Smooth muscle cell (in vitro differentiated cells): ENCODE results near the gene NPW. TPM values are rescaled to one million over a fixed set of nuclear protein-coding genes. Genes with fewer than 3 reads are reported as not detected.

Experiments
- DNase-seq: peaks from one replicate; lab custom pipeline; 2025; ENCODE audit not compliant: unreplicated experiment; lab: John Stamatoyannopoulos, UW
- H2AFZ ChIP-seq: fragments of 200-600 bp; sonication (generic); 2 replicates; pipeline ENCODE4 v1.6.0; 2016; ENCODE audit warnings: antibody characterized with exemption, low read depth, mild to moderate bottlenecking
- H3F3A ChIP-seq: fragments of 200-600 bp; sonication (generic); 2 replicates; pipeline ENCODE4 v1.6.0; 2017; ENCODE audit warnings: antibody characterized with exemption, low read depth
- H3K27ac ChIP-seq: fragments of 200-600 bp; sonication (generic); 2 replicates; pipeline ENCODE4 v1.5.1; 2016; ENCODE audit warnings: low read depth, mild to moderate bottlenecking
- H3K27me3 ChIP-seq: fragments of 200-600 bp; sonication (generic); 2 replicates; pipeline ENCODE4 v1.6.1; 2016; ENCODE audit warnings: low read depth, mild to moderate bottlenecking
- H3K36me3 ChIP-seq: fragments of 200-600 bp; sonication (generic); 2 replicates; pipeline ENCODE4 v1.5.1; 2016; ENCODE audit warnings: low read depth
- H3K4me1 ChIP-seq: fragments of 200-600 bp; sonication (generic); 2 replicates; pipeline ENCODE4 v1.5.1; 2016; ENCODE audit warnings: low read depth
- H3K4me2 ChIP-seq: fragments of 200-600 bp; sonication (generic); 2 replicates; pipeline ENCODE4 v1.6.0; 2016; ENCODE audit warnings: mild to moderate bottlenecking
- H3K4me3 ChIP-seq: fragments of 200-600 bp; sonication (generic); 2 replicates; pipeline ENCODE4 v1.5.1; 2016; ENCODE audit warnings: mild to moderate bottlenecking
- H3K79me2 ChIP-seq: fragments of 200-600 bp; sonication (generic); 2 replicates; pipeline ENCODE4 v1.6.0; 2016; ENCODE audit warnings: low read depth, mild to moderate bottlenecking
- H3K9ac ChIP-seq: fragments of 200-600 bp; sonication (generic); 2 replicates; pipeline ENCODE4 v1.6.0; 2016; ENCODE audit warnings: low read depth
- H3K9me3 ChIP-seq: fragments of 200-600 bp; sonication (generic); replicated peaks from 2 replicates; pipeline ENCODE4 v1.5.1; 2016; ENCODE audit warnings: low read depth
- H4K20me1 ChIP-seq: fragments of 200-600 bp; sonication (generic); 2 replicates; pipeline ENCODE4 v1.6.0; 2016; ENCODE audit warnings: low read depth
- WGBS: methylation state at CpG from one replicate; pipeline ENCODE4 v1.1.7; 2016; ENCODE audit warnings: low lambda C conversion rate; 5-methylcytosine and 5-hydroxymethylcytosine counted together
- polyA plus RNA-seq: library from polyadenylated mRNA; unstranded; fragments of >200 nt; fragmentation: Nextera tagmentation; extraction: Ambion mirVana; gene quantifications from 2 replicates; pipeline ENCODE4 v1.2.1, GENCODE V29; 2016
- total RNA-seq: library from RNA; depleted of rRNA; stranded (reverse); fragments of >200 nt; gene quantifications from 2 replicates; pipeline ENCODE4 v1.2.3, GENCODE V29; 2014
- TF ChIP-seq, protein P1 (sequence below): fragments of 200-600 bp; sonication (generic); IDR thresholded peaks from 2 replicates; pipeline ENCODE4 v1.5.1; 2017; ENCODE audit warnings: borderline replicate concordance, mild to moderate bottlenecking, antibody characterized with exemption; ENCODE audit not compliant: insufficient read depth, poor library complexity, severe bottlenecking

Gene NPW
- total and polyA plus RNA-seq, 2 experiments from 2014 or later = 13.1 to 185 TPM

DNA sequence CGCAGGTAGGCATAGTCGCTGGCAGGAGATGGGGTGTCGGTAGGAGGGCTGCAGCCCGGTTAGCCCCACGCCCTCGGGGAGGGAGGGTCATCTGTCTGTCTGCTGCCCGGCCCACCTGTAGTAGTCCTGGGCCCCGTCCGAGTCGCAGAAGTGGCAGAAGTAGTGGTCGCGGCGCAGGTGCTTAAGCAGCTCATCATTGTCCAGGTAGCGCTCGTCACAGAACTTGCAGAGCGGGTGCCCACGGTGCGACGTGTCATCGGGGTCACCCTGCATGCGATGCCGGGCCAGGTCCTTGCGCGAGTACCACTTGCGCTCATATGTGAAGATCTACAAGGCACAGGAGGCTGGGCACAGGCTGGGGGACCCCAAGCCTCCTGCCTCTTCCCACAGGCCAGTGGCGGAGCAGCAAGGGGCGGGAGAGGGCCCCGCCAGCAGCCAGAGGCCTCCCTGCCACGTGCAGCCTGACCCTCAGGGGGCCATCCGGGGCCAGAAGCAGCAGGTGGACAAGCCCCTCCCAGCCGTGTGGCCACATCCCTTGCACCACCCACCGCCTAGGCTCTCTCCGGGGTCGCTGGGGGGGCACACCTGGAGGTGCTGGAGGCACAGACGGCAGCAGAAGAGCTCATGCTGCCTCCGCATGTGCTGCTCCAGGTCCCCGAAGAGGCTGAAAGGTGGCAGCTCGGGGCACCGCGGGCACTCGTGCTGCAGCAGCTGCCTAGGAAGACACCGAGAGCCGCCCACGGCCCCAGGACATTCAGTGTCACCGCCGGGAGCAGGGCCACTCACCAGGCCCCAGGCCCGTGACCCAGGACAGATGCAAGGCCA lies 17.0 kb upstream of the NPW start:
- Histone ChIP-seq H3K4me2 (no peak overlapping the region), H3K4me1 (peaks cover 7% of the 10 kb centered on the region), H3K79me2 (peaks cover 48% of the 10 kb centered on the region), H2AFZ (no peak overlapping the region), H3K27ac (no peak overlapping the region), H3K4me3 (no peak overlapping the region), H3K27me3 (no peaks in the 10 kb centered on the region), H3K9me3 (no peaks in the 10 kb centered on the region), H3F3A (no peaks in the 10 kb centered on the region), H4K20me1 (peaks cover 73% of the 10 kb centered on the region), H3K9ac (no peak overlapping the region), H3K36me3 (no peaks in the 10 kb centered on the region)
- no peak for DNase-seq
- TF ChIP-seq, protein P1, sequence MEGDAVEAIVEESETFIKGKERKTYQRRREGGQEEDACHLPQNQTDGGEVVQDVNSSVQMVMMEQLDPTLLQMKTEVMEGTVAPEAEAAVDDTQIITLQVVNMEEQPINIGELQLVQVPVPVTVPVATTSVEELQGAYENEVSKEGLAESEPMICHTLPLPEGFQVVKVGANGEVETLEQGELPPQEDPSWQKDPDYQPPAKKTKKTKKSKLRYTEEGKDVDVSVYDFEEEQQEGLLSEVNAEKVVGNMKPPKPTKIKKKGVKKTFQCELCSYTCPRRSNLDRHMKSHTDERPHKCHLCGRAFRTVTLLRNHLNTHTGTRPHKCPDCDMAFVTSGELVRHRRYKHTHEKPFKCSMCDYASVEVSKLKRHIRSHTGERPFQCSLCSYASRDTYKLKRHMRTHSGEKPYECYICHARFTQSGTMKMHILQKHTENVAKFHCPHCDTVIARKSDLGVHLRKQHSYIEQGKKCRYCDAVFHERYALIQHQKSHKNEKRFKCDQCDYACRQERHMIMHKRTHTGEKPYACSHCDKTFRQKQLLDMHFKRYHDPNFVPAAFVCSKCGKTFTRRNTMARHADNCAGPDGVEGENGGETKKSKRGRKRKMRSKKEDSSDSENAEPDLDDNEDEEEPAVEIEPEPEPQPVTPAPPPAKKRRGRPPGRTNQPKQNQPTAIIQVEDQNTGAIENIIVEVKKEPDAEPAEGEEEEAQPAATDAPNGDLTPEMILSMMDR = no peak
- 96% methylated on average over 42 of the region's 47 CpGs for WGBS

DNA sequence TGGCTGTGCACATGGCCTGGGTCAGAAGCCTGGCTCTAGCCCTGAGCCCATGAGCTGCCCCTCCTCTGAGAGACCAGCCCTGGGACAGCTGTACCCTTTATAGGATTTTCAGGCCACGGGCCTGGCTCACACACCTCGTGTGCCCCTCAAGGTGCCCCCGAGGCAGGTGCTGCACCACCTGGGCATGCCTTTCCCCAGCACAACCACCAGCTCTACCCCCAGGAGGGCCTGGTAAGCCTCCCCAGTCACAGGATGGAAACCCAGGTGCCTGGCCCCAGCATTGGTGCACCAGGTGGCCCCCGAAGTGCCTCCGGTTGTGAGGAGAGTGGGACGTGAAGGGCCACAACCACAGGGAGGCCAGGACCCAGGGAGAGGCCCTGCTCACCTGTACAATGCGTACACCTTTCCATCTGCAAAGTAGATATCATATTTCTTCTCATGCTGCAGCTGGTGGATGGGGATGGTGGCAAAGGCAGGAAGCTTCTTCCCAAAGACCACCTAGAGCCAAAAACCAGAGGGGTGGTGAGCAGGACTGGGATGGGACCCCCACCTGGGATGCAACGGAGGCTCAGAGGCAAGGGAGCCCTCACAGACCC lies 16.3 kb upstream of the NPW start:
- Histone ChIP-seq H3K9me3 (no peaks in the 10 kb centered on the region), H3K4me3 (no peak overlapping the region), H2AFZ (no peak overlapping the region), H3K4me2 (no peak overlapping the region), H3K27ac (no peak overlapping the region), H3K4me1 (peaks cover 15% of the 10 kb centered on the region), H4K20me1 (peaks cover 80% of the 10 kb centered on the region), H3K79me2 (peaks cover 55% of the 10 kb centered on the region), H3K27me3 (no peaks in the 10 kb centered on the region), H3K9ac (no peak overlapping the region), H3F3A (no peaks in the 10 kb centered on the region), H3K36me3 (no peaks in the 10 kb centered on the region)
- WGBS = 84% methylated on average over 8 of the region's 8 CpGs
- TF ChIP-seq, protein P1 = no peak
- no peak for DNase-seq

DNA sequence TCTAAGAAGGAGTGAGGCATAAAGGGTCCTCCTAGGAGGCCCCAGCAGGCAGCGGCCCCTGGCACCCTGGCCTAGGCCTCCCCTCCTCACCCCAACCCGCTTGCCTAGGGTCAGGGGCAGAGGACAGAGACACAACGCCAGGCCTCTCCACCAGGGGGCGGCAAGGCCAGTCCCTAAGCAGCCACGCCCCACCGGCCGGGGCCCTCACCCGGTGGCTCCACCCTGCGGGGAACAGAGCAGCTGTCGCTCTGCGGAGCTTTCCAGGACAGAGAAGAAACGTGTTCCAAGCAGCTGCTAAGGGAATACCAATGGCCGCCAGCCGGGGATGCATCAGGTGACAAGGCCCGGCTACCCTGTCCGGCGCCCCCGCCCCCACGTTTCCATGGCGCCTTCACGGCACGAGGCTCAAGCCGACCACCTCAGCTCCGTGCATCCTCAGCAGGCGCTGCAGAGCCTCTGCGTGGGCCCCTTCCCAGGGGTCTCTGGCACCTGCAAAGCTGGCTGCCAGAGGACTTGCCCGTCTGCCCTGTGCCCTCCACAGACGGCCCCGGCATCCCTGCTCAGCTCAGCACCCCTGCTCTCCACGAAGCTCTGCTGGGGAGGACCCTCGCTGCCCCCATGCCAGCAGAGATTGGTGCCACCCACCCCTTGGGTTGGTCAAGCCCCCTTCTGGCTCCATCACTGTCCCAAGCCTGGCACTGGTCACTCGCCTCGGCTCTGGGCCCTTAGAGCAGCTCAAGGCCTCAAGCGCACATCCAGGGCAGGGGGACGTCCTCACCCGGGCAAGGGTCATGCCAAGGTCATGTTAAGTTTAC lies 15.6 kb upstream of the NPW start:
- Histone ChIP-seq H3K36me3 (no peaks in the 10 kb centered on the region), H3K79me2 (peaks cover 62% of the 10 kb centered on the region), H3K4me1 (peaks cover 19% of the 10 kb centered on the region), H4K20me1 (peaks cover 87% of the 10 kb centered on the region), H3K4me3 (no peak overlapping the region), H3F3A (no peaks in the 10 kb centered on the region), H3K27ac (no peak overlapping the region), H2AFZ (no peak overlapping the region), H3K9ac (no peak overlapping the region), H3K9me3 (no peaks in the 10 kb centered on the region), H3K4me2 (peak overlapping the region; percentile 77), H3K27me3 (no peaks in the 10 kb centered on the region)
- WGBS = 35% methylated on average over 36 of the region's 36 CpGs
- TF ChIP-seq, protein P1 = peak; percentile 92
- peak; percentile 67 for DNase-seq
